GM19397 (cell line): ENCODE measurements around the gene MOSPD2.

Source experiments
- ATAC-seq: cut with Tn5 transposase; IDR thresholded peaks from one replicate; pipeline ENCODE4 v1.9.1; 2021; ENCODE audit warnings: mild to moderate bottlenecking, moderate library complexity; ENCODE audit not compliant: unreplicated experiment

Gene MOSPD2

DNA sequence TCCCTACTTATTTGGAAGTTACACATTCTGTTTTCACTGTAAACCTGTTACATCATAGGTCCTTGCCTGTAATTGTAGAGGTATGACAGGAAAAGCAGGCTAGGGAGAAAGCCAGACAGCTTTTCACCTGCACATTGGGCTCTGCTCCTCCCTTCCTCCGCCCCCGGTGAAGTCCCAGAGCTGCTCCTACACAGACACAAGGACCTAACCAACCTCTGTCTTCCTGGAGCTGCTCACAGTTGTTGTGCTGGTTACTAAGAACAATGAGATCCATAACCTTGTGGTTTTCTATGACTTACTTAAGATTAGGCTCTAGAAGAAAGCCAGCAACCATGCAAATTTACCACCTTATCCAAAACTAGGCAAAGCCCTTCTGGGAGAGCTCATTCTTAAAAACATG, 40.0 kb downstream of the MOSPD2 start:
- ATAC-seq: no peak

DNA sequence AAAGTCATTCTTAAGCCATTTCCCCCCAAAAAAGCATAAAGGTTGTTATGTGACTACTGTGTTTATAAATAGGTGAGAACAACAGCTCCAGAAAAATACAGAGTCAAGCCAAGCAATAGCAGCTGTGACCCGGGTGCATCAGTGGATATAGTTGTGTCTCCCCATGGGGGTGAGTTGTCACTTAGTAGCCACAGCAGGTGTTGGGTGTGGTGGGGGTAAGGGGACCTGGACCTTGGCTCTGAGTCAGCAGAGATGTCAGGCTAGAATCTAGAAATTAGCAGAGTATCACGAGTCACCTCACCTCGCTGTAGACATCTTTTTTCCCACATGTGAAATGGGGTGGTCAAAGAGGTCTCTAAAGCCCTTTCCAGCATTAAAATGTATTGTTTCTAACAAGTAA, 42.4 kb downstream of the MOSPD2 start:
- ATAC-seq: no peak

DNA sequence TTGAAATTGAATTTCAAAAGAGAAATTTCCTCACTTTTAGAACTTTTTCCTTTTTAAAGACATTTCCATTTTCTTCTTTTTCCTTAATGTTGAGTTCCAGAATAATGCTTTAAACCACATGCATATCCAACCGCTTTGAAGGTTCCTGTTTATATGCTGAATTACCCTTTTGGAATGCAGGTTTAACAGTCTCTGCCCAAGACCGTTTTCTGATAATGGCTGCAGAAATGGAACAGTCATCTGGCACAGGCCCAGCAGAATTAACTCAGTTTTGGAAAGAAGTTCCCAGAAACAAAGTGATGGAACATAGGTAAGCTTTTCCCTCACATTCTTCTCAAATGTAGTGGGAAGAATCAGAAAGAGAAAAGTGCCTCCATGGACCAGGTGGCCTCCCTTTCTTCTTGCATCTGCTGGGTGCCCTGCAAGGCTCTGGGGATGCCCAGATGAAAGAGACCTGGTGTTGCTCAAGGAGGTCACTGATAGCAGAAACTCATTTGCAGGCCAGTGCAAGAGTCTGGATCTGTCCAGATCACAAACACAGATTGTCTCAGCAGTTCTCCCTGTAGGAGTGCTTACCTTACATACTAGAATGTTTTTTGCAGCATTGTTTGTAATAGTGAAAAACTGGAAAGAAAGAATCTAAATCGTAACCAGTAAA, 42.9 kb downstream of the MOSPD2 start:
- ATAC-seq: no peak

DNA sequence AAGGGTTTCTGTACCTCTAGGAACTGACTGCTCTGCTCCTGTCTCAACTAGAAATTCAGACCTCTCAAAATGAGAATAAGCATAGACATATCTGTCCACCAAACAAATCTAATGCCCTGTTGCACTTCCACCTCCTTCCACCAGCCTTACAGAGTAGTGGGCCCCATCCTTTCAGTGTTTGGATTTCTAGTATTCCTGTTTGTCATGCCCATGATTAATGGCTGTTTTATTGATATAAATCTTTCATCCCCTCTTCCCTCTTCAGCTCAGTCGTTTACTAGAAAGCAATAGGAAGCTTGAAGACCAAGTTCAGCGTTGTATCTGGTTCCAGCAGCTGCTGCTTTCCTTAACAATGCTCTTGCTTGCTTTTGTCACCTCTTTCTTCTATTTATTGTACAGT, 46.2 kb downstream of the MOSPD2 start:
- ATAC-seq: no peak

DNA sequence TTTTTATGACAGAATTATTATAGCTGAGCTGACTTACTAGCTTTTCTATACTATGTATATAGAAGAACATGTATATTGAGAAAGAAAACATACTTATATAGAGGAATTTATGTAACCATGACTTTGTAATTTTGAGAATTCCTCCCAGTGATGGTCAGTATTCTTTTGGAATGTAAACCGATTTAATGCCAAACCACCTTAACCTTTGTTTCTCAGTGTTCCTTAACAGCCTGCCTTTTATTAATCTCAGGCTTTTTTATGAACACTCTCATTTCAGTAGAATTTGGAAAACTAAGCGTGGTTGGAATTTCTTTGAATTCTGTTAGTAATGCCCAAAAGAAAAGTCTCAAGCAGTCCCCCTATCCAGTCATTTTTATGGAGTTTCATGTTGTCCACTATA, 47.0 kb downstream of the MOSPD2 start:
- ATAC-seq: no peak

DNA sequence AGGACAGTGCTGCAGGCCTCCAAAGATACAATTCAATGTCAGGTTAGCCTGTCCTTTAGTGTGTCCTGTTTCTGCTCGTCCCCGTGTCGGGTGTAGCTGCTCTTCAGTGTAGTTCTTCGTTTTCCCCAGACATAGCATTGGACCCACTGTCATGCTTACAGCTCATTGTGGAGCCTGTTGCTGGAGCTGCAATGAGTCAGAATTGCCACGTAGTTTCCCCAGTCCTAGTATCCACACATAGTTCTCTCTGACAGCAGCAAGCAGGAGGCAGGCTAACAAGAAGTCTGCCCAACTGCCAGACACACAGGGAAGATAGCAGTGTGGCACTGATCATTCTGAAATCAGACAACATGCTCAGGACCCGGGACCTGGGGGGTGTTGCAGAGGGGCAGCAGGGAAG, 49.2 kb downstream of the MOSPD2 start:
- no peak for ATAC-seq

DNA sequence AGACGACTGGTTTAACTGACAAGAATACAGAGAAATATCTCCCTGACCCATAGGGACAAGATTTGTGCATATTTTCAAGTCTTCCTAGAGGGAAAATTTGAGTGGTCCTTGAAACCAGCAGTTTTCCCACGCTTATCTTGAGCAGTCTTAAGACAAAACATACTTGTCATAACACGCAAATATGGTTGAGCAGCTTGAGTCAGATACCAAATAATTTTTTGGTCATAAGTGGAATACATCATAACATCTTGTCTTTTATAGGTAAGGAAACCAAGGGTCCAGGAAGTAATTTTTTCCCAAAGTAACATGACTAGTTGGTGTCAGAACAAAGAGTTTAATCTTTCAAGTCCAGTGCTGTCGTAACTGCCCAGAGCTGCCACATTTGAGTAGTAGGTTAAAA, 50.5 kb downstream of the MOSPD2 start:
- ATAC-seq: no peak

DNA sequence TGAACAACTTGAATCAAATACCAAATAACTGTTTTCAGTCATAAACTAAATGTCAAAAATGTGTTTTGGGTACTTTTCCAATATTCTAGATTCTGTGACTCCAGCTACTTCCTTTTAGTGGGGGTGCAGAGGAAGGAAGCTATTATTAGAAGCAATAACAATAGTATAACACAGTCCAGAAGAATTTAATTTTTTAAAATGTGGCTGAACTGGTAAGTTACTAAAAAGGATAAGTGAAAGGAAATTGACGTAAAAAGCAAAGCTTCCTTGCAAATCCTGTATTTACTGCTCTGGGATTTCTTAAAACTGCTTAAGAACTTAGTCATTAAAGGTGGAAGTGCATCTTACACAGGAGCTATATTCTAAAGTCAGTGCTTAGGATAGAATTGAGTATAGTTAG, 53.2 kb downstream of the MOSPD2 start:
- ATAC-seq: no peak

DNA sequence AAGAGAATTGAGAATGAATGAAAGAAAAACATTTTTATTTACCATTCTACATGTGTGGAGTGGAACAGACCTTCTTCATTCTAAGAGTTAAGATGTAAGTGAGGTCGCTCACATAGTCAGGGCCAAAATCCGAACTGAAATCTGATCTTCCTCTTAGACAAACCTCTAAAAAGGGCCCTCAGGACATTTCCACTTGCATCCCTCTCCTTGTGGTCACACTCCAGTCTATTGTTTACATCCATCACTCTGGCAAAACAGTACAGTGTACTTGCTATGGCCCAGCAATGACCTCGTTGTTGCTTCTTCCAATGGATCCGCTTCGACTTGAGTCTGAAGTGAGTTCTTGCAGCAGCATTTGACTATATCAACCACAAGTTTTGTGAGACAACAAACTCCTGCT, 54.2 kb downstream of the MOSPD2 start:
- ATAC-seq: no peak

DNA sequence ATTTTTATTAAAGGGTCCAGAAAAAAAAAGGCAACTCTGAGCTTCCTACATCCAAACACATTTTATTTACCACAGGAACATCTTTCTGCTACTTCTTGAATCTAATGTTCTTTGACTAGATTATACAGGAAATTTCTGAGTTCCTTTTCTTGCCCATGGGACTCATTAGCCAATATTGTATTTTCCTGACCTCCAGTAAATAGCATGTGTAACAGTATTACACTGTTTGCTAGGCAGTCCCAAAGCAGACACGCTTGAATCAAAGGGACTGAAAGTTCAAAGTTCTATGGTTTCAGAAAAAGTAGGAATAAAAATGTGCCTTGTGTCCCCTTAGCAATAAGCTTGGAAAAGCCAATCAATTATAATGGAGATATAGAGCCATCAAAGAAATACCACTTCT, 57.4 kb downstream of the MOSPD2 start:
- ATAC-seq: no peak

DNA sequence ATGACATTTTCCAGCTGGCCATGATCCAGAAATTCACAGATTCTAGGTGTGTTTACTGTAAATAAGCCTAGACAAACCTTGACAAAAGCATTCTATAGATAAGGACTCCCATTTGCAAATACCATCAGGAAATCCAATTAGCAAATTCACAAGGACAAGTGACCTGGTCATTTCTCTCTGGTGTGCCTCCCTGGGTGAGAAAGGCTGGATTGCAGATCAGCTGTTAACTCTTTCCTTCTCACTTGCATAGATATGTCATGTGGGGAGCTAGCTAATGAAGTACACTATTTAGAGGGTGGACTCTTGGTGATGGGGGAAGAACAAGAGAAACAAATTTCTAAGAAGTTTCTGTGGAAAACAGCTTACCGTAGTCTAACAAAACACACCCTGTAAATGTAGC, 58.9 kb downstream of the MOSPD2 start:
- no peak for ATAC-seq

DNA sequence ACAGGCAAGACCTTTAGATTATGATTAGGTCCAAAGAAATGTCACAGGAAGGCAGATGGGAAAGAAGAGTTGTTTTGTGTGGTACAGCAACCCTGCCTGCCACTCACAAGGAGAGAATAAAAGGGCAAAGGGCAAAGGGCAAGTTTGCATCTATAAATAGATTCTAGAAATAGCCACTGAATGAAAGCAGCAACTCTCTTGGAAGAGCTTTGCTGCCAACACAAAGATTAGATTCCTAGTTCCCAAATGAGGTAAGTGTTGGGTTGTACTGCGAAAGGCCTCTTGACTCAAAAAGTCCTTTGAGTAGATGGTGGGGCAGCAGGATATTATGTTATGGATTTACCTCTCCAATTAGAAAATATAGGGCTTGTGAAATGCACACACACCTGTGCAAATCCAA, 61.2 kb downstream of the MOSPD2 start:
- no peak for ATAC-seq

DNA sequence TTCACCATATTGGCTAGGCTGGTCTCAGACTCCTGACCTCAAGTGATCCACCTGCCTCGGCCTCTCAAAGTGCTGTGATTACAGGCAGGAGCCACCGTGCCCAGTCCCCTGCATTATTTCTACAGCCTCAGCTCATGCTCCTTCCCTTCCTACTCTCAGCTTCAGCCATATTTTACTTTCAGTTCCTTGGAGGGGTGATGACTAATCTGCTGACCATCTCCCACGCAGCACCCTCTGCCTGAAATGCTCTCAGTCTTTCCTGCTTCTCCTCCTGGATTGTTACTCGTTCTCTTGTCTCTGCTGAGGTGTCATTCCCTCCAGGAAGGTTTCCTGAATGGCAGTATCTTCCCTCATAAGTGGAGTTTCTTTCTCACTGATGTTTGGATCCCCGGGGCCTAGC, 63.3 kb downstream of the MOSPD2 start:
- no peak for ATAC-seq

DNA sequence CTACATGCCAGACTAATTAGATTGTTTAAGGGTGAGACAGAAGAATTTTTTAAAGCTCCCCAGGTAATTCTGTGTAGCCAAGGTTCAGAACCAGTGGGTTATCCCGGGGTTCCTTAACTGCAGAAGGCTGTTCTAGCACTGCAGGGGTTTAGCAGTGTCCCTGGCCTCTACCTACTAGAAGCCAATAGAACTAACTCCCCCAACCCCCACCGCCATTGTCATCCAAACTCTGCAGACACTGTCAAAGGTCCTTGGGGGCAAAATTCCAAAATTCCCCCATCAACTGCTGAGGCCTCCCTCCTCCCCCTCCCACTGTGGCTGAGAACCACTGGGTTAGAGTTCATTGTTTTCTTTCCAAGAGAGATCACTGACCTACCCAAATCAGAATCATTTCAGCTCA, 66.4 kb downstream of the MOSPD2 start:
- no peak for ATAC-seq

DNA sequence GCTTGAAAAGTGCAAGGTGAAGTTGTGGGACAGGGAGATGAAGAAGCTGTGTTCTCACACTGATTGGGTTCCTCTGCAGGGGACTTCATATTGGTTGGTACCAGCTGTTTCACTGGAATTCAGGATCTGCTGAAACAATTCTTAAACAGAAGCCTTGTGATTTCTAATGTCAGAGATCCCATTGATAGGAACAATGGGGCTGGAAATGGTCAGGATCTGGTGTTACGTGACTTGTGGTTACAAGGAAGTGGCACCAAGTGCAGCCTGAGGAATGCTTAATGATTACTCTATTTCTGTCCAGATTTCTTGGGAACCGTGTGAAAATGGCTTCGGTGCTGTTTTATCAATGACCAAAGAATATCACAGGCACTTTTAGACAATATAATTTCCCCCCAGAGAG, 68.1 kb downstream of the MOSPD2 start:
- ATAC-seq: no peak

DNA sequence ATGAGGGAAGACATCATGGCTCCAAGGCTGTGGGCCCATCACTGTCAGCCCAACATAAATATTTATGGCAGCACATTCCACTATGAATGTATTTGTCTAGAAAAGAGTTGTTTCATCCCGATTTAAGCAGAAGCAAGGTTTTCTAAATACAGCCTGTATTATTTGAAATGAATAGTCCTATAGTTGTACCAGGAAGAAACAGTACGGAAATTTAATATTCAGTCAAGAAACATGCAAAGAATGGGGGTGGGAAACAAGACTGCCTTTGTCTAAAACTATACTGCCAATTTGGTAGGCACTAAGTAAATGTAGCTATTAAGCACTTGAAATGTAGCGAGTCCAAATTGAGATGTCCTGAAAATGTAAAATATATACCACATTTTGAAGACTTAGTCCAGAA, 69.1 kb downstream of the MOSPD2 start:
- ATAC-seq: no peak

DNA sequence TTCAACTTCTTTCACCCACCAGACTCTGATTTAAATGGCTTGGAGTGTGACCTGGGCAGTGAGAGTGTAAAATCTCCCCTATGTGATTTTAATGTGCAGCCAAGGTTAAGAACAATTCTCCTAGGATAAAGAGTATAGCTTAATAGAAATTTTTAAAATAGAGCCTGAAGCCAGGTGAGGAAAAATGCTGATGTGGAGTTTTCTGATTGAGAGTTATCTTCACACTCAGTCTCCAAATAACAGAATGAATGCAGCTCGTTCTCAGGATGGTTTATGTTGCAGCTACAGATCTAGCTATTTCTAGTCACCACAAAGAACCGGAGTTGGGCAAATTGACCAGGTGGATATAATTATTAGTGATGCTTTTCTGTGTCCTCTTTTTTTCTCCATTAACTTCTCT, 70.7 kb downstream of the MOSPD2 start:
- no peak for ATAC-seq

DNA sequence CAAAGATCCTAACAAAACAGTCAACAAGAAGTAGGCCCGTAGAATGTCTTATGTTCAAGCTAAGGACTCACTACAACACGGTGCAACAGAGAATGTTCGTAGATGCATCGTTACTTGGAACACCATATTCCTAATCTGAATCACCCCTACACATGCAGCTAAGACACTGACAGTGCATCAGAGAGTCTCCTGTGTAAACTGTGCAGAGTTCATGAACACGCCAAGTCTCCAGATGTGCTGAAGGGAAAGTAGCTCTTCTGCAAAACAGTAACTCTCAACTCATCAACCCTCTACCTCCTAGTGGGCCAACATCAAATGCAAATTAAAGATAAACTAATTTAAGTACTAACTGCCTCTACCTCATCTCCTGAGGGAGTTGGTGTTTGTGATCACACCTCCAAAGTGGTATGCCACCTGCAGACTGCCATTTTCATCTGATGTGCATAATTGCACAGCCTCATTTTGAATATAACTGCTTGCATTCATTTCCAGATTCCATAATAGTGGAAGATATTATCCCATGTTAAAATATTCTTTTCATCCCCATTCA, 73.5 kb downstream of the MOSPD2 start:
- ATAC-seq: no peak

DNA sequence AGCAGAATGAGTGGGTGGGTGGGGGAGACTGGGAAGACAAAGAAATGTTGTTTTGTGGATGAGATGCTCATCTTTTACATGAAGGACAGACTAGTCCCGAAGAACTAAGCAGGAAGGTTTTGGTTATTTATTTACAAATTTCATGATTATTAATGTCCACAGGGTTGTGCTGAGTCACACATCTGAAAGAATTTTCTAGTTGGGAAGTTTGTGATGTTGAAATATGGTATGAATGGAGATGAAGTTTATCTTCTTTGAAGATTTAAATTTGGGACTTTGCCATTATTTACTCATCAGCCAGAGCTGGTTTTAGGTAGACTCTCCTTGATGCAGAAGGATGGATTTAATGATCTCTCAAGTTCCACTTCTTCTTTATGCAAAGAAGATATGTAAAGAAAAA, 75.5 kb downstream of the MOSPD2 start:
- ATAC-seq: no peak

DNA sequence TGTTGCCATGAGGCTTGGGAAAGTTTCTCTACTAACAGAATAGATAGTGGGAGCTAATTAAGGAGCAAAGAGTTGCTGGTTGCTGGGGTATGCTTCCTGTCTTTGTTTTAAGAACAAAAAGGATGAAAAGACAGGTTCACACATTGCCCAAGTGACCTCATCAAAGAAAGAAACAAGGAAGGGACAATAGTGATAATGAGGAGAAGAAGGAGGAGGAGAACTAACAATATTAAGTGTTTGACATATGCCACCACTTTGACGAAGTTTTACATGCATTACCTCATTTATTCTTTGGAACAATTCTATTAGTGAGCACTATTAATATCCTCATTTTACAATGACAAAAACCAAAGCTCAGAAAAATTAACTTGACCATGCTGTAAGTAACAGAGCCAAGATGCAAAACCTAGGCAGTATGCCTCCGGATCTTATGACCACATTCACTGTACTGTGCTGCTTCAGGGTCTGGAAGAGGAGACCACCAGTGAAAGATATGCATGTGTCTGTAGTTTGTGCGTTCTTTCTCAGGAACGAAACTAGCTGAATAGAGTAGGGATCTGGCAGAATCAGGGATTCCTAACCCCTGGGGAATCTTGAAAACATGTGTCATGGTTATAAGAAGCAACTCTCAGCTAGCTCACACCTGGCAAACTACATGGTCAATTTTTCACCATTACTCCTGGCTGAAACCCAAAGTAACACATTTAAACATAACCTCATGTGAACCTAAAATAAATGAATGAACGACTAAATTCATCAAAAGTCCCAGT, 83.8 kb downstream of the MOSPD2 start:
- no peak for ATAC-seq

DNA sequence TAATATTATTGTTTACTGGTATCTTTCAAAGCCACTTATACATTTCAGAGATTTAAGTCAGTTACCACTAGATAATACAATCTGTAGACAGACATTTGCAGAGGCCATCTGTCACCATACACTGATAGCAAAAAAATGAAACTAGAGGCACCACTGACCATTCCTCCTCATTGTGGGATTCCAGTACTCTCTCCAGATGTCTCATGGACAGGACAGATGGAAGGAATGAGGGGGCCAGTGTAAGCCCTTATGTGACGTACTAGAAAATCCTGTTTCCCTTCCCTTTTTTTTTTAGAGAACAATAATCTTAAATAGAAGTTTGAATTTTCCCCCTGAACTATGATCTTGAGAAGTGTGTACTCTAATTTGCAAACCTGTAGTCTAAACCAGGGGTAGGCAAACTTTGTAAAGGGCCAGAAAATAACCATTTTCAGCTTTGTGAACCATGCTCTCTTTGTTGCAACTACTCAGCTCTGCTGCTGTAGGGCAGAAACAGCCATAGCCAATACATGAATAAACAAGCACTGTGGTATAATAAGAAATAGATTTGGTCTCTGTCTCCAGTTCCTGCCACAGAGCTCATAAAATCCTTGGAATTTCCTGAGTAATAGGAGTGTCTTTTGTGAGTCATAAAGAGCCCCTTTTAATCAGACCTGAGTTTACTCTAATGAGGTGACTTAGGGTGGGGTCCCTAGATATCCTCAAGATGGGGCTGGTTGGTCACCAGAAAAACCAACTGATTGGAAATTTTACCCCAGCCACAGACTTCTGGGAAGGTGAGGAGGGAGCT, 90.4 kb downstream of the MOSPD2 start:
- no peak for ATAC-seq

DNA sequence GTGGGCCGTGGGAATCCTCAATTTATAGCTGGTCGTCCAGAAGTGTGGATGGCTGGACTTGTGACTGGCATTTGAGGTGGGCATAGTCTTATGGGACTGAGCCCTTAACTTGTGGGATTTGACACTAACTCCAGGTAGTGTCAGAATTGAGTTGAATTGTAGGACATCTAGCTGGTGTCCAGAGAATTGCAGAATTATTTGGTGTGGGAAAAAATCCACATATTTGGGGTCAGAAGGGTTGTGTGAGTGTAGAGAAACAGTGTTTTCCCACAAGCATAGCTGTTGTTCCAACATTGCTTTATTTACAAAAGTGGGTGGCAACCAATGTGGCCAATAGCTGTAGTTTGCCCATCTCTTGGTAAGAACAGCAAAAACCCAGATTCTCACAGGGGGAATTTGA, 91.3 kb downstream of the MOSPD2 start:
- ATAC-seq: no peak
